Body of pancreas (tissue), 4 donors: ENCODE measurements around the gene XRCC3.

ENCODE experiments used
- POLR2A ChIP-seq, 3 donors: fragments of 450-650 bp; IDR thresholded peaks; one replicate each; pipeline ENCODE4 v1.6.1; 2016; ENCODE audit warnings: antibody characterized with exemption in 3 of 3, mild to moderate bottlenecking in 2 of 3
- TF ChIP-seq, protein P1 (sequence below), 7 experiments: fragments of 450-650 bp in 4 of 7; fragments of 200-600 bp in 3 of 7; sonication (generic) in 3 of 7; IDR thresholded peaks; one replicate each; pipeline ENCODE4 v1.5.1; 2016 to 2019; ENCODE audit warnings: antibody characterized with exemption in 7 of 7

GRCh38 chr14:103696466-103697071 lies 18.7 kb downstream of the XRCC3 start:
- TF ChIP-seq, protein P1, sequence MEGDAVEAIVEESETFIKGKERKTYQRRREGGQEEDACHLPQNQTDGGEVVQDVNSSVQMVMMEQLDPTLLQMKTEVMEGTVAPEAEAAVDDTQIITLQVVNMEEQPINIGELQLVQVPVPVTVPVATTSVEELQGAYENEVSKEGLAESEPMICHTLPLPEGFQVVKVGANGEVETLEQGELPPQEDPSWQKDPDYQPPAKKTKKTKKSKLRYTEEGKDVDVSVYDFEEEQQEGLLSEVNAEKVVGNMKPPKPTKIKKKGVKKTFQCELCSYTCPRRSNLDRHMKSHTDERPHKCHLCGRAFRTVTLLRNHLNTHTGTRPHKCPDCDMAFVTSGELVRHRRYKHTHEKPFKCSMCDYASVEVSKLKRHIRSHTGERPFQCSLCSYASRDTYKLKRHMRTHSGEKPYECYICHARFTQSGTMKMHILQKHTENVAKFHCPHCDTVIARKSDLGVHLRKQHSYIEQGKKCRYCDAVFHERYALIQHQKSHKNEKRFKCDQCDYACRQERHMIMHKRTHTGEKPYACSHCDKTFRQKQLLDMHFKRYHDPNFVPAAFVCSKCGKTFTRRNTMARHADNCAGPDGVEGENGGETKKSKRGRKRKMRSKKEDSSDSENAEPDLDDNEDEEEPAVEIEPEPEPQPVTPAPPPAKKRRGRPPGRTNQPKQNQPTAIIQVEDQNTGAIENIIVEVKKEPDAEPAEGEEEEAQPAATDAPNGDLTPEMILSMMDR (IDR thresholded peaks at IDR 0.05) = no peak
- no peak for TF ChIP-seq POLR2A (IDR thresholded peaks at IDR 0.05)
